K562 (cell line): ENCODE data around the gene MTHFD2. TPM values are rescaled to one million over a fixed set of nuclear protein-coding genes. Genes with fewer than 3 reads are reported as not detected.
A peak's percentile ranks its signal among the peaks of the same experiment; 100 is the strongest.

Source experiments
- ATAC-seq: fragments of 200-7000 bp; cut with Tn5 transposase; 3 replicates; pipeline ENCODE4 v1.9.1; 2020; ENCODE audit warnings: moderate library complexity
- BruUV-seq: library from RNA; stranded (reverse); fragments of 400-500 nt; replicated peaks from 2 replicates; lab custom pipeline; 2021; lab: Mats Ljungman, UMichigan
- CTCF ChIA-PET: fragments of 300-600 bp; formaldehyde crosslinking; extraction: SDS; loops from one replicate; lab custom pipeline; 2021; ENCODE audit warnings: low intra/inter-chr PET ratio; lab: Yijun Ruan, JAX
- POLR2A ChIA-PET: fragments of 300-600, 350-650 bp; sonication (Branson Sonifier 250); formaldehyde crosslinking; extraction: SDS; loops from one replicate; lab custom pipeline; 2021; ENCODE audit warnings: antibody characterized with exemption, inconsistent platforms; lab: Yijun Ruan, JAX
- DNase-seq, 4 experiments: peaks; one replicate each; pipeline versions ENCODE4 v3.0.0 to v3.0.0-alpha.2; 2011 to 2018; ENCODE audit warnings: low spot score in 3 of 4, mixed read lengths in 3 of 4; ENCODE audit errors: extremely low read depth in 1 of 4
- FAIRE-seq: peaks from 2 replicates; lab custom pipeline; 2011; peaks lifted over from hg19 to GRCh38; lab: Jason Lieb, UNC
- H2AFZ ChIP-seq: 2 replicates; pipeline ENCODE4 v1.6.0; 2011; ENCODE audit warnings: low read depth, low read length, control low read depth, inconsistent platforms
- H3K27ac ChIP-seq: fragments of 200-600 bp; 3 replicates; pipeline ENCODE4 v1.8.0; 2011; ENCODE audit warnings: low read depth, mild to moderate bottlenecking, control low read depth, inconsistent platforms, low read length, moderate library complexity, mixed read lengths; ENCODE audit errors: extremely low read depth
- H3K27me3 ChIP-seq, 2 experiments: fragments of 300-600 bp in 1 of 2; 2 replicates in 1 of 2; 3 replicates in 1 of 2; pipeline versions ENCODE4 v1.6.0 to v1.8.0; 2011; ENCODE audit warnings: inconsistent platforms in 2 of 2, low read length in 2 of 2, mild to moderate bottlenecking in 1 of 2, mixed read lengths in 1 of 2, moderate library complexity in 1 of 2; ENCODE audit not compliant: control insufficient read depth in 2 of 2, insufficient read depth in 2 of 2
- H3K36me3 ChIP-seq: fragments of 300-600 bp; 3 replicates; pipeline ENCODE4 v1.8.0; 2011; ENCODE audit warnings: mild to moderate bottlenecking, low read length, inconsistent platforms; ENCODE audit not compliant: control insufficient read depth, insufficient read depth
- H3K4me1 ChIP-seq, 2 experiments: fragments of 200-600 bp in 1 of 2; replicated peaks in 1 of 2; 2 replicates in 1 of 2; 3 replicates in 1 of 2; pipeline versions ENCODE4 v1.5.1 to v1.8.0; 2011; ENCODE audit warnings: inconsistent platforms in 2 of 2, low read length in 2 of 2, mild to moderate bottlenecking in 1 of 2, mixed read lengths in 1 of 2, moderate library complexity in 1 of 2; ENCODE audit not compliant: control insufficient read depth in 2 of 2, insufficient read depth in 2 of 2
- H3K4me2 ChIP-seq: 2 replicates; pipeline ENCODE4 v1.6.1; 2011; ENCODE audit warnings: low read length, control low read depth, inconsistent platforms, mixed read lengths; ENCODE audit not compliant: insufficient read depth
- H3K4me3 ChIP-seq: fragments of 200-600 bp; sonication (generic), shearing (Covaris generic); 2 replicates; pipeline ENCODE4 v1.5.1; 2016; ENCODE audit warnings: control low read depth, inconsistent platforms
- H3K79me2 ChIP-seq: fragments of 200-600 bp; 3 replicates; pipeline ENCODE4 v1.8.0; 2011; ENCODE audit warnings: low read length, inconsistent platforms; ENCODE audit not compliant: control insufficient read depth, insufficient read depth
- H3K9ac ChIP-seq, 2 experiments: 2 replicates each; pipeline versions ENCODE4 v1.6.0 to v1.6.1; 2011; ENCODE audit warnings: low read depth in 2 of 2, low read length in 2 of 2, control low read depth in 1 of 2, inconsistent platforms in 1 of 2, mild to moderate bottlenecking in 1 of 2, mixed read lengths in 1 of 2; ENCODE audit not compliant: insufficient read depth in 1 of 2
- H3K9me1 ChIP-seq: one replicate; pipeline ENCODE4 v1.6.0; 2011; ENCODE audit warnings: inconsistent platforms, mild to moderate bottlenecking, low read length, moderate library complexity; ENCODE audit not compliant: control insufficient read depth, insufficient read depth
- H3K9me3 ChIP-seq: replicated peaks from 2 replicates; pipeline ENCODE4 v1.5.1; 2011; ENCODE audit warnings: low read depth, low read length, inconsistent platforms; ENCODE audit not compliant: control insufficient read depth, insufficient read depth
- H4K20me1 ChIP-seq: replicated peaks from 2 replicates; pipeline ENCODE4 v1.6.1; 2011; ENCODE audit warnings: low read length, inconsistent platforms, mixed read lengths; ENCODE audit not compliant: control insufficient read depth, insufficient read depth
- ADNP ChIP-seq: fragments of 200-800 bp; sonication (Bioruptor generic); IDR thresholded peaks from 2 replicates; pipeline ENCODE4 v1.6.1; 2016; ENCODE audit warnings: missing genetic modification characterization, missing compliant biosample characterization
- ATF3 ChIP-seq, 2 experiments: fragments of 450-650 bp in 1 of 2; sonication (generic) in 1 of 2; formaldehyde crosslinking in 1 of 2; IDR thresholded peaks in 1 of 2; conservative IDR thresholded peaks in 1 of 2; 2 replicates each; pipeline versions ENCODE4 v1.6.1 to v1.8.1; 2016 to 2023; ENCODE audit warnings: mild to moderate bottlenecking in 2 of 2, moderate library complexity in 2 of 2, inconsistent platforms in 1 of 2, missing genetic modification reagents in 1 of 2
- BCOR ChIP-seq: fragments of 450-650 bp; IDR thresholded peaks from 2 replicates; pipeline ENCODE4 v1.6.1; 2016
- CHD1 ChIP-seq: fragments of 200-600 bp; sonication (generic); IDR thresholded peaks from one replicate; pipeline ENCODE4 v1.6.1; 2012; ENCODE audit warnings: mild to moderate bottlenecking, moderate library complexity, low read length, inconsistent platforms
- CREM ChIP-seq: IDR thresholded peaks from 2 replicates; pipeline ENCODE4 v1.6.1; 2014; ENCODE audit warnings: antibody characterized with exemption, low read depth
- E4F1 ChIP-seq: fragments of 250-450 bp; sonication (Bioruptor Pico); IDR thresholded peaks from 2 replicates; pipeline ENCODE4 v1.5.0; 2021; ENCODE audit warnings: mild to moderate bottlenecking, borderline replicate concordance
- FOXP4 ChIP-seq: sonication (generic); formaldehyde crosslinking; IDR thresholded peaks from 2 replicates; pipeline ENCODE4 v1.8.0; 2022; ENCODE audit warnings: mild to moderate bottlenecking, missing genetic modification reagents, borderline replicate concordance
- HDAC2 ChIP-seq: fragments of 450-650 bp; IDR thresholded peaks from 2 replicates; pipeline ENCODE4 v1.6.1; 2016; ENCODE audit warnings: mild to moderate bottlenecking
- HLTF ChIP-seq: fragments of 450-650 bp; IDR thresholded peaks from 2 replicates; pipeline ENCODE4 v1.6.1; 2016
- NFYB ChIP-seq: IDR thresholded peaks from 2 replicates; pipeline ENCODE4 v1.6.1; 2011; ENCODE audit warnings: mild to moderate bottlenecking, moderate library complexity; ENCODE audit not compliant: insufficient read length; ENCODE audit errors: extremely low read depth
- RBBP5 ChIP-seq: fragments of 200-600 bp; sonication (generic); IDR thresholded peaks from 2 replicates; pipeline ENCODE4 v1.6.1; 2012; ENCODE audit warnings: borderline replicate concordance, mild to moderate bottlenecking, low read length, control low read depth, inconsistent platforms; ENCODE audit not compliant: insufficient read depth, poor library complexity, severe bottlenecking
- RBFOX2 ChIP-seq: fragments of 200-400 bp; formaldehyde crosslinking; IDR thresholded peaks from 2 replicates; pipeline ENCODE4 v1.6.1; 2017; ENCODE audit warnings: low read depth, mild to moderate bottlenecking, low read length, moderate library complexity
- SMARCA5 ChIP-seq: fragments of 450-650 bp; IDR thresholded peaks from 2 replicates; pipeline ENCODE4 v1.6.1; 2016
- ZNF184 ChIP-seq: sonication (generic); formaldehyde crosslinking; IDR thresholded peaks from 2 replicates; pipeline ENCODE4 v1.5.0; 2020; ENCODE audit warnings: missing genetic modification reagents
- ZZZ3 ChIP-seq: fragments of 450-650 bp; IDR thresholded peaks from 2 replicates; pipeline ENCODE4 v1.6.1; 2016; ENCODE audit warnings: antibody characterized with exemption, mild to moderate bottlenecking, moderate library complexity
- WGBS: fragments of 100-300 bp; shearing (Covaris generic); methylation state at CpG from one replicate; pipeline ENCODE4 v1.1.6; 2016; ENCODE audit warnings: low coverage, mixed read lengths; ENCODE audit not compliant: insufficient coverage; ENCODE audit errors: missing lambda C conversion rate; 5-methylcytosine and 5-hydroxymethylcytosine counted together
- in situ Hi-C: fragments of 300-500 bp; cut with MboI; formaldehyde crosslinking; loops from 4 replicates; pipeline ENCODE4 v1.15.0; 2018; ENCODE audit warnings: inconsistent platforms, mixed read lengths
- intact Hi-C: fragments of 100-400 bp; cut with micrococcal nuclease; formaldehyde crosslinking; loops from 2 replicates; pipeline ENCODE4 v1.14.2; 2022
- polyA plus RNA-seq, 8 experiments: library from polyadenylated mRNA; depleted of rRNA in 4 of 8; stranded (reverse) in 5 of 8; unstranded in 3 of 8; fragments of >200 nt; fragmentation: Nextera tagmentation in 2 of 8; fragmentation: Illumina TruSeq in 1 of 8; extraction: Ambion mirVana in 2 of 8; extraction: Trizol in 1 of 8; gene quantifications; 2 replicates each; pipeline versions ENCODE4 v1.2.1 to v1.2.3, GENCODE V29; 2011 to 2014; ENCODE audit warnings: inconsistent platforms in 1 of 8, missing spikeins in 1 of 8
- total RNA-seq, 7 experiments: library from RNA; depleted of rRNA in 6 of 7; stranded (reverse); fragments of >200 nt in 6 of 7; fragmentation: Illumina TruSeq in 2 of 7; extraction: Trizol in 2 of 7; gene quantifications; 2 replicates each; pipeline versions ENCODE4 v1.2.1 to v1.2.3, GENCODE V29; 2011 to 2021; ENCODE audit warnings: low replicate concordance in 1 of 7

Gene MTHFD2
- total and polyA plus RNA-seq, 9 of the 15 experiments (the other 6 are each of a cell fraction or from before 2014, with no cell fraction given) = 113 to 520 (median 234) TPM

DNA sequence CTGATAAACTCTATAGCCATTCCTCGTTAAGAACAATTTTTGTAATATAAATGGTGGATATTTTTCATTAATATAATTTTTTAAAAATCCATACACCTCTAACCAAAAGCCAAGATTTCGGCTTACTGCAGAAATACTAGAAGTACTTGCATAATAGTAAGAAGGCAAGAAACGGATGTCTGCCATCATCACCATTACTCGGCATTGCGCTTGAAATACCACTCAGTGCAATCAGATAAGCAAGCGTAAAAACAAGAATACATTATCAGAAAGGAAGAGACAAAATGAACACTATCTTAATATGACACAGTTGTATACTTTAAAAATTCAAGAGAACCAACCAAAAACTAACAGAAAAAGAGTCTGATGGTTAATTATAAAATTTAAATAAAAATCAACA, 35.5 kb upstream of the MTHFD2 start (continued):
- TF ChIP-seq ATF3 (IDR thresholded peaks at IDR 0.05) (peak; percentile 40; the same call in 1 of the 2 replicates), ATF3 (CRISPR knock-in tag; conservative IDR thresholded peaks at IDR 0.05) (no peak), NFYB (no peak)

- WGBS = 94% methylated on average over 1 of the region's 1 CpG
- TF ChIP-seq SMARCA5 (0 out of 2 replicates have a peak, but pooled peaks have one; percentile 23), RBFOX2 (0 out of 2 replicates have a peak, but pooled peaks have one; percentile 26), ZNF184 (CRISPR knock-in tag) (peak; percentile 94), HLTF (peak; percentile 33; the same call in 1 of the 2 replicates), ADNP (peak; percentile 68), HDAC2 (no peak), CHD1 (no peak), ZZZ3 (peak; percentile 26; the same call in 1 of the 2 replicates), BCOR (peak; percentile 19; the same call in 1 of the 2 replicates), E4F1 (CRISPR knock-in tag) (no peak), CREM (no peak), FOXP4 (CRISPR knock-in tag) (no peak), RBBP5 (no peak)
Measured at GRCh38 chr2:74164761-74165160, 33.7 kb upstream of the MTHFD2 start.

More at GRCh38 chr2:74164761-74165160, 33.7 kb upstream of the MTHFD2 start:
- peaks cover 0 to 9% of the 10 kb centered on the region in 2 experiments; a peak in 3 of 5 replicates for H3K4me1 ChIP-seq
- ATAC-seq (no peak), FAIRE-seq (no peak), DNase-seq (no peak)
- no peak overlapping the region for H3K4me3 ChIP-seq
- in situ Hi-C loops (no loop called here), intact Hi-C loops (no loop called here)
- no peak overlapping the region for H3K27ac ChIP-seq
- CTCF ChIA-PET = no interaction called here
- H3K36me3 ChIP-seq = peaks cover 95% of the 10 kb centered on the region
- H4K20me1 ChIP-seq = no peaks in the 10 kb centered on the region
- BruUV-seq = no TSS peak
- H3K4me2 ChIP-seq = no peak overlapping the region
- H3K27me3 ChIP-seq = no peaks in the 10 kb centered on the region
- peaks cover 3% of the 10 kb centered on the region; the same call in 1 of the 2 replicates for H3K9me3 ChIP-seq
- POLR2A ChIA-PET = interaction anchor here (3.1 kb wide), 1 partner anchor 14 kb away, joined by 18 read pairs; the partner anchor contains the start of gene MOB1A
- H2AFZ ChIP-seq = no peak overlapping the region
- H3K9ac ChIP-seq = no peak overlapping the region
- H3K79me2 ChIP-seq = peaks cover 44% of the 10 kb centered on the region
- no peaks in the 10 kb centered on the region for H3K9me1 ChIP-seq
